ENCODE results near the gene RAB11FIP2.

Gene RAB11FIP2

DNA sequence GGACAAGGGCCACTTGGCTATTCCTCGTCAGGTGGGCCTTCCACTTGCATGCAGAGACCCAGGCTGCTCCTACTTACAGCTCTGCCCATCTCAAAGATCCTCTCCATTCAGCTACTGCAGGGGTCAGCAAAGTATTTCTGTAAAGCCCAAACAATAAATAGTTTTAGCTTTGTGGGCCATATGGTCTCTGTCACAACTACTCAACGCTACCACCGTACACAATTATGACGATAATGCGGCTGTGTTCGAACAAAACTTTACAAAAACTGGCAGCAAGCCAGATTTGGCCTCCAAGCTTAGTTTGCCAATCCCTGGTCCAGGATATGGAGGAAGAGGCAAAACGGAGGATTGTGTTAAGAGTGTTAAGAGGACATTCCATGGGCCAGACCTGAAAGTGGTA, 12.8 kb downstream of the RAB11FIP2 start:
- no peak for DNase-seq

DNA sequence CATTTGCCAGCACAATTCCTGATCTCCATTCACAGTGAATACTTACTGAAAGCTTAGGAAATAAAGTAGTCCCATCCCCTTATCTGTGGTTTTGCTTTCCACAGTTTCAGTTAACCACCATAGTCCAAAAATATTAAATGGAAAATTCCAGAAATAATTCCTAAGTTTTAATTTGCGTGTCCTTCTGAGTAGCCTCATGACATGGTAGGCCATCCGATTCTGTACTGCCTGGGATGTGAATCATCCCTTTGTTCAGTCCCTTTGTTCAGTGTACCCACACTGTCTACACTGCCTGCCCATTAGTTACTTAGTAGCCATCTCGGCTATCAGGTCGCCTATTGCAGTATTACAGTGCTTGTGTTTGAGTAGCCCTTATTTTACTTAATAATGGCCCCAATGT, 14.2 kb downstream of the RAB11FIP2 start:
- DNase-seq: no peak

DNA sequence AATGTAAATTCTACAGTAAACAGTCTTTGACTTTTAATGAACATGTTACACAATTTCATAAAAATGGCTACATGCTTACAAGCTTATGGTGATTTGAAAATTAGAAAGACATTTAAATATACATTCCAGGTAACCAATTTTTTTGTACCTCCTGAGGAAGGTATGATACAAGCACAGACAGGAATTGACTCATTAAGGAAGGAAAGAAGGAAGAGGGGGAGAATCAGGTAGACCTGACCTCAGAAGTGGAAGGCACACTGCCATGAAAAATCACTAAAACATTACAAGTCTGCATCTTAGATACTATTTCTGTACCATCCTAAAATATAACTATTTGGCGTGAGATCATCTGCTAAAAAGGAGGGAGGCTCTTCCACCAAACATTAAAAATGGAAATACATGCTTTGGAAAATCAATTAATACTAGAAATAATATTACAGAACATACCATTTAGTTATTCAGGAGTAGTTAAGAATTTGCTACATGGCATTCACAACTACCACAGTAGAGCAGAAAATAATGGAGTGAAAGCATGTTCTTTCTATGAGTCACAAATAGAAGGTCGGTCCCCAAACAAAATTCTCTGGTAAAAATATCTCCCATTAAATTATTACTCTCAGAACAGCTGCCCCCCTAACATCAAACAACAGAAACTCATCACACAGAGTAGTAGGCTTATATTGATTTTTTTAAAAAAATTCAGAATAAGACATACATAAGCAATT, 15.2 kb downstream of the RAB11FIP2 start:
- DNase-seq: no peak

DNA sequence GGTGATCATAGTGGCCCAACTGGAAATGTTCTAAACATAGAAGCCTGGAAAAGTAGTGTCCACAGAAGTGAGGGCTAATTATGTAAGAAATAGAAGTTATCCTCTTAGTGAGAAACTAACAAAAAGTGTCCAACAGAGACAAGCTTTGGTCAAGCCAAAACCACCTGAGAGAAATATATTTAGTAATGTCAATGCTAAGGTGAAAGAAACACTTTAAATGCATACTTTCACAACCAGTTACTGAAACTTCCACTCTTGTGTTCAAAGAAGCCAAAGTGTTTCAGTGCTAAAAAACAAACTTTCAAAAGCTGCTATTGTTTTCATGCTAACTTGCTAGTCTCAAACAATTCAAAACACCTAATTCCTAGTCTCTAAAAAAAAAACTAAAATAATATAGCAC, 18.1 kb downstream of the RAB11FIP2 start:
- no peak for DNase-seq

DNA sequence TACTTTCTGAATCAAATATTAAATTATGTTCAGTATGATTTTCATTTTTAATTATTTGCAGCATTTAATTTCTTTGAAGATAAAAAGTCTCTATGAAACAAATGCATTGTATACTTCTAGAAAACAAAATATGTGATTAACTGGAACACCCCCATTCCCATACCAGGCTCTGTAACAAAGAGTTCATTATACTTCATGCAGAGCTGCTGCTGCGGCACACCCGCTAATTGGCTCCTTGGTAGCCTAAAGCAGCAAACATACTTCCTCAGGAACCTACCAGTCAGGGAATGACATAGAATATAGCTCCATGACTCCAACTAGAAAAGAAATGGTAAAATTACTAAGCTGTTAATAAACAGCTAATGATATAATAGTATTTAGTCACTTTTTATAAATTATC, 19.3 kb downstream of the RAB11FIP2 start:
- no peak for DNase-seq

DNA sequence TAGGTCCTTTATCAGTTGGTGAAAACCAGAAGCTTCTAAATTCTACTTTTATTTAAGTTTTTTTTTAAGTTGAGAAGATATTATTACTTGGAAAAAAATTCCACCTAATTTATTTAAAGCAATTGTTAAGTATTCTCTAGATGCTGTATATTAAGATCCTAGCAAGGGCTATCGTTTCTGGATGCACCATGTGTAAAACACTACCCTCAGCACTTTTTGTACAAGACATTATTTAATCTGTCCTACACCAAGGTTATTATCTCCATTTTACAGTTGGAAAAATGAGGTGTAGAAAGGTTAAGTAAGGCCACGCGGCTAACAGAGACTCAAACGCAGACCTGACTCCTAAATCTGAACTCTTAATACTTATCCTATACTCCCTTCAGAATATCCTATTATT, 19.8 kb downstream of the RAB11FIP2 start:
- no peak for DNase-seq

DNA sequence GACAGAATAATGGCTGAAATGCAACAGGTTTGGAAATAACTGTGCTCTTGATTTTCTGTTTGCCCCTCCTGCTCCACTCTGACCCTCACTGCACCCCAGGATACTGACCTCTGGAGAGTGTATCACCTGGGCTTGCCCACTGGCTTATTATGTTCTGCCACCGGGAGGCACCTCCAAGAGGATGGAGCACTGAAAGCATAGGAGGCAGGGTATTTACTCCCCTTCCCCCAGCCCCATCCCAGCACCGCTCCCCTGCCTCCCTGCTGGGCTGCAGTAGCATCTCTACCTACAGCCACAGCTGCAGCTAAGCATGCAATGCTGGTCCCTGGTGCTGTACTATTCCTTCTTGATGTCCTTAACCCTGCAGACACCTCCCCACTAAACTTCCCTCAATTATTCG, 26.4 kb downstream of the RAB11FIP2 start:
- DNase-seq: no peak

DNA sequence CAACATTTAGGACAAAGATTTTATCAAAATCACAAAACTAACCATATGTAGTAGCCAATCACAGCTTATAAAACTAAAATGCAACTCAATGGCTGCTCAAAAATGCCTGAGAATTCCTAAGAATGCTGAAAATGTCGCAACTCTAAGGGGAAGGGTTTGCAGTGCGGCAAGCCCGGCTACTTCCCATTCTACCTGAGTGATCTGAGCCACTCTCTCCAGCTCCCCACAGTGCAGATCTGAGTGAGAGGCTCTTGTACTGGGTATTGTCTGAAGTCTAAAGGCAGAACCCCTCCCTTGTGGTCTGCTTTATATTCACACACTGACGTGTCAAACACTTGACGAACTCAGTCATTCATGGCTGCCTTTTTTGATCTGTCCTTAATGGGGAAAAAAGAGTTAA, 28.9 kb downstream of the RAB11FIP2 start:
- DNase-seq: no peak

DNA sequence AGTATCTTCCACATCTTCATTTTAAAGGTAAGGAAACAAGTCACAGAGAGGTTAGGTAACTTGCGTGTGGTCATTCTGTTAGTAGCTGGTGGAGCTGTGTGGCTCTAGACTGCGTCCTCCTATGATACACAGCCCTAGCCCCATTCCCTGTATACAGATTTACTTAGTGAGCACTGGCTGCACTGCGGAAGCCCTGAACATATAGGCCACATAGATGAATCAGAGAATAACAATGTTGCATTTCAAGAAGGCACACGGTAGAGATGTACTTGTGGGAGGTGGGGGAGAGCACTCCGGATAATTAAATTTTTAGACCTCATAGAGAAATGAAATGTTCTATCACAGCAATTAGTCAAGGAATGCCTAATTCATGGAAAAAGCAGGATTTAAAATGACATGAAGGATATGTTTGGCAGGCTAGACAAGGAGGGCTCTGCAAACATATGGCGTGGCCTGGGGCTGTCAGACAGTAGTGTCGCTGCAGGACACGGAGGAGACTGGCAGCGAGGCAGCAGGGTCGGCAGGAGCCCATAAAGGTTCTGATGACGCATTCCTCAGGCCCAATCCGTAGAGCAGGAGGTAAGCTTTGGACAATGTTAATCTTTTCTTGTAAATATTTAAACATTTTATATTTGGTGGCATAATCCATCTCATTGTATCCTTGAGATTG, 29.5 kb downstream of the RAB11FIP2 start:
- DNase-seq: no peak

DNA sequence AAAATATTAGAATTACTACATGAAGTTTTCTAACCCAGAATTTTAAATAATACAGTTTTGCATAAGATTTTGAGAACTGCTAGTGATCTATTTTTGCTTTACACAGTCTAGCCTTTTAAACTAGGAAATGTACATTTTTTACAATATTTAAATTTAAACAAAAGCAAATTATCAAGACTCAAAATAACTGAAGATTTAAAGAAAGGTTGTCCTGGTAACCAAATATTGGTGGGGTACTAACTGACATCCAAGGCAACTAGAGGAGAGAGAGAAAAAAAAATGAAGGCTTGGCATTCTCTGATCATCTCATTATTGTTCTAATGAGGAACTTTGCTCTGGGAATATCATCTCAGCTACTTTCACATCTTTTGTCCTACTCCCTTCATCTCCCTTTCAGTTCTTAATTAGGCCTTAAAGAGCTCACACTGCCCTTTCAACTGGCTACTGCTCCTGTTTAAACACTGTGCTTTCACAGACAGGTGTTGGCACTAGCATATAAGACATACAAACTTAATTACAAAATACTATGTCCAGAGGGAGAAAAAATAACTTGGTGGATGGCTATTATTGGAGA, 33.7 kb downstream of the RAB11FIP2 start:
- no peak for DNase-seq

DNA sequence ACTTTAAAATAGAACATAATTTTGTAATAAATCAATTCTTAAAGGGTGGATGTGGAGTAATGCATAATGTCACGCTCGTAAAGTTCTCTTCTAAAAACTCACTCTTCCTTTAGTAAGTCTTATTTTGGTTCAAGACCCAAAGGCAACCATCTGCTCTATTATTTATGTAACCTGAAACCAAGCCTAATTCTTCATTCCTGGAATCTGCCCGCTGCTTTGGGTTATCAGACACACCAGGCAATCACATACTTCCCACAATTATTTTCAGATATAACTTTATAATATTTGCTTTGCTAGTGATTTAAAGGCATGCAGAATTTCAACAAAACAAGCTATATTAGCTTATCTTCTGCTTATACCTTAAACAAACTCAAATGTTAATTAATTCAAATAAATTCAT, 39.0 kb downstream of the RAB11FIP2 start:
- no peak for DNase-seq

DNA sequence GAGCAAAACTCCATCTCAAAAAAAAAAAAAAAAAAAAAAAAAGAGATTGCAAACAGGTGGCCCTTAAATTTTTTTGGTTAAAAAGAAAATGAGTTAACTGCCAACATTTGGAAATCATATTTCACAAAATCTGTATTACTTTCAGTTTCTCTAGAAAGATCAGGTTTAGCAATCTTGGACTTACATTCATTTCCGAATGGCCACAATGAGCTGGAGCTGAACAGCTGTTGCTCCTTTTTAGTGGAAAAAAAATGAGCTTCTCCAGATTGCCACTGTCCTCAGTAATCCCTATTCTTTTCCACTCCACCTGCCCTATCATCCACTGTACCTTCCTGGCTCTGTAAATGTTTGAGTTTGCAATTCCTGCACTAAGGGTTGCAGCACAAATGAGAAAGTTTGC, 43.6 kb downstream of the RAB11FIP2 start:
- no peak for DNase-seq

DNA sequence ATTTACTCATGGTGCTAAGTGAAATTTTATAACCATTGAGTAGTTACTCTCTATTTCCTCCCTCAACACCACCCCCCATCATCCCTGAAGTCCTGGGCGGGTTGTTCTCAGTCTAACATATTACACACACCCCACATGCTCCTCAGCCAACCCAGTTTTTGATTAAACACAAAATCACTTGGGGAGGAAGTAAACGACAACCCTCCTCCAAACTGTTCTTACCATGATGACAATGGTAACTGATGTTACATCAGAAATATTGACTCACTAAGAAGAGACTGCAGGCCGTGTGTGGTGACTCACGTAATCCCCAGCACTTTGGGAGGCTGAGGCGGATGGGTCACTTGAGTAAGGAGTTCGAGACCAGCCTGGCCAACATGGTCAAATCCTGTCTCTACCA, 44.2 kb downstream of the RAB11FIP2 start:
- no peak for DNase-seq

DNA sequence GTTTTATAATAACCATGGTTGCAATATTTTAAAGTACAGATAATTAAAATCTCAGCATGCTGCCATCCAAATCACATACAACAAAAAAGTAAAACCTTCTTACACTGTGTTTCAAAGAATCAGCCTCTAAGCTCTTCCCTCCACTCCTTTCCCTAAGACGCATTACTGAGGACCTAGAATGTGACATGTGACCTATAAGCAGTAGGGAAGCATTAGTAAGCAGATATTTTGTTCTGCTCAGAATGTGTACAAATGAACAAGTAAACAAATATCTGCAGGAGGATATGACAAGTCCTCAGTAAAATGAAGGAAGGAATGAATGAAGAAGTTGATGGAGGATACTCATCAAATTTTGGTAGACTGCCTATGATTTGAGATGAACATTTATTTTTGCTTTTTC, 49.1 kb downstream of the RAB11FIP2 start:
- no peak for DNase-seq

DNA sequence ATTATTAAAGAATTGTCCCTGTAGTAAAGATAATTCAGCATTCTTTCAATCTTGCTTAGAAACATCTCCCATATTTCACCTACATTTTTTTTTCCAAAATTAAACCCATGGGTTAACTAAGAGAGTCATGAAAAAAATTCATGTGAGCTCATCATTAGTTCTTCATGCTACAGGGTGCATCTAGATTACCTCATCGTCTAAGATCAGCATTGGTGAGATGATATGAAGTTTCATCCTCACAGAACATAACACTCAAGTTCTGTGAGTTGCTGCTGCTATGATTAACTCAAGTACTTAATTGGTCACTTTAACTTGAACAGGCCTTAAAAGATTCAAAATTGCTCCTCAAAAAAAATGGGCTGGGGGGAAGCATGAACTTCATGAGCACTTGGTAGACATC, 50.0 kb downstream of the RAB11FIP2 start:
- DNase-seq: no peak

DNA sequence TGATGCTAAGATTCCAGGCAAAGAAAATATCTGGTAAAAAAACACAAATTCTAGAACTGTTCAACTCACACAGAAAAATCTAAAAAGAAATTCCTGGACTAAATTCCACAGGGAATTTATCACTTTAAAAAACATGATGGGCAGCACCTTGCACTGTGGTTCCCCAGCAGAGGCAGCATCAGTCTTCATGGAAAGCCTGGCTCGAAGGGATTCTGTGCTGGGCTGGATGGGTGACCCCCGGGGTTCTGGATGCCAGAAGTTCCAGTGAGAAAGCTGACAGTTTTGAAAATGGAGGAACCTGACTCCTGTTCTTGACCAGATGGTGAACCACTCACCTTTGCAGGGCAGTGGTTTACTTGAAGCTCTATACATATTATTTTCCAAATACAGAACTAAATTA, 52.0 kb downstream of the RAB11FIP2 start:
- no peak for DNase-seq

DNA sequence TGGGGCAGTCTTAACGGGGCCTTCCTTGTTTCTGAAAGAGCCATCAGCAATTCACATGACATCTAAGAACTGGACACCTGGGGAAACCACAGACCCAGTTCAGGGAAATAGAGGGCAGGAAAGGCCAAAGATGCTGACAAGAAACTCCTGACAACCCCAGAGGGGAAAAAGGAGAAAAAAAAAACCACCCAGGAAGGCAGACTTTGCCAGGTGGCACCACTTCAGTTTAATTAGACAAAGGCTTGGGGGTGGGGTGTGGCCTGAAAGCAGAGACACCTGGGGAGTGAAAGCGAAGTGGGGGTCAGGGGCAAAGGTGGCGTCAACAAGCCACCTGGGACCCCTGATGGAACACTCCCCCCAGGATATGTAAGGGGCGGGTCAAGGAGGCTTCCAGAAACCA, 53.6 kb downstream of the RAB11FIP2 start:
- no peak for DNase-seq

DNA sequence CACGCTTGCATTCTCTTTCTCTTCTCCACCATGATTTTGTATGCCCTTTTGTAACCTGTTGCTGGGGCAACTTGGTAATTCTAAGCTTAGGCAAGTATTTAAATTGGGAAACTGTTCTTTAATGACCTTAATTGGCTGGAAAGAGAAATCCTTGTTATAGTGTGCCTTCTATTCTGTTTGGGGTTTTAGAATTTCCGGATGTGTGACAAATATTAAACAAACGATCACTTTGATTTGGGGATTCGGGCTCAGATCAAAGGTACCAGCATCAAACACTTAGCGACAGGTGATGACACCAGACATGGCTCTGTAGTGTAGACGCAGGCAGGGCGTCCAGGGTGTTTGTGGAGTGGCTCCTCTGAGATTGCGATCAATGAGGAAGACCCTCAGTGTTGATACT, 55.0 kb downstream of the RAB11FIP2 start:
- DNase-seq: no peak

DNA sequence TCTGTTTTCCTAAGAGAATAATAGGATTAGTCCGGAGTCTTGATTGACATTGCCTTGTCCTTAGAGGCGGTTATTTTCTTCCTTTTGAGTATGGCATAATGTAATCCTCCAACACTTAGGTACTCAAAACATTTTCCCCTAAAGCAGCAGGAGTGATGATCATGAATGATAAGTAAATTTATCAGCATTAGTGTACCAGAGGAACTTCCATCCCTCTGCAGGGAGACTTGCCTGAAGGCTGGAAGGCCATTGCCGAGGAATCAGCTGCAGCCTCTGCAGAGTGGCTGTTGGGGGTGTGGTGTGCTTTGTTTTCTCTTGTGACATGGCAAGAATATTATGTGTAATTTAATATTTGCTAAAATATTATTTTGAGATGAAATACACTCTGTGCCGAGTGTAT, 56.8 kb downstream of the RAB11FIP2 start:
- DNase-seq: no peak

DNA sequence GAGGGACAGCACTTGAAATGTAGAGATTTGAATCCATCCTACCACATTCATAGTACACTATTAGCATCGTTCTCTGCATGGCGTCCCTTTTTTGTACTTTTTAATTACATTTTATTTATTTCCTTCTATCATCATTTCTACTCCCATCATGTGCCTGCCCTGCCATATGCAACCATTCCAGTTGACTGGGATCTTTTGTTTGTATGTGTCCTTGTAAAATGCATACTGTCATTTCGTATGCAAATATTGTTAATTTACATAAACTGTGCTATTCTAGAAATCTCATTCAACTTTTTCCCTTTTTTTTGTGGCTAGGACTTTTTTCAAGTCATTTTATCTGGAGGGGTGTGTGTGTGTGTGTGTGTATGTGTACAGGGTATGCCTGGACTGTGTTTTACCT, 57.9 kb downstream of the RAB11FIP2 start:
- DNase-seq: no peak

DNA sequence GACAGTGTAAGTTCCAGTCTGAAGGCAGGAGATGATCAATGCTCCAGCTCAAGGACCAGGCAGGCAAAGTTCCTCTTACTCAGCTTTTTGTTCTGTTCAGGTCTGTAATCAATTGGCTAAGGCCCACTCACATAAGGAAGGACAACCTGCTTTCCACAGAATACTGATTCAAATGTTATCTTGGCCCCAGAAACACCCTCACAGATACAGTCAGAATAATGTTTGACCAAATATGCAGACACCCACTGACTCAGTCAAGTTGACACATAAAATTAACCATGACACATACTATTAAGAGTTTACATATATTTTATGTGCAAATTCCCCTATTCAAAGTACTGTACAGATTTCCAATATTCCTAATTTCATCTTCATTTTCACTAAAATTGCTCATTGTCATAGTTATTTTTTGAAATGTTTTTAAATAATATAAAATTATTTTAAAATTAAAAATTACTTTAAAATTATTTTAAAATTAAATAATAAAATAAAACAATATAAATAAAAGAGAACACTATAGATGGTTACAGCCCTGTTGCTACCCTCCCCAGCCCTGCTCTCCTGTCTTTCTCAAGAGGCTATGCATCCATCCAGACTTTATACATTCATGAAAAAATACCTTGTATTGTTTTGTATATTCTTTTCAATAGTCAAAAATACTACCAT, 59.4 kb downstream of the RAB11FIP2 start:
- DNase-seq: no peak

DNA sequence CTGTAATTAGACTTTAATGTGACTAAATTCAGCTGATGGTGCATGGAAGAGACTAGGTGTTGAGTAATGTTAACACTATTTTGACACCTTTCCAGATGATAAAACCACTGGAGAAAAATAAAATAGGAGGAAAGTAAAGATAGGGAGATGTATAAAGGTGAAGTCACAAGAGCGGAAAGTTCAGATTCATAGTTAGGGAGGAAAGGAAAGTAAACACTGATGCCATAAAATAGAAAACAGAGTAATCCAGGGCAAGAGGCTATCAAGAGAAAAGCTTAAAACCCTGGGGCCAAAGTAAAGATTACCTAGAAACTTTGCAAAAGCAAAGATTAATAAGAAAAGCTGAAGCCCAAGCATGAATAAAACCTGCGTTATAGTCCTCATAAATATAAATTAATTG, 62.8 kb downstream of the RAB11FIP2 start:
- DNase-seq: no peak

DNA sequence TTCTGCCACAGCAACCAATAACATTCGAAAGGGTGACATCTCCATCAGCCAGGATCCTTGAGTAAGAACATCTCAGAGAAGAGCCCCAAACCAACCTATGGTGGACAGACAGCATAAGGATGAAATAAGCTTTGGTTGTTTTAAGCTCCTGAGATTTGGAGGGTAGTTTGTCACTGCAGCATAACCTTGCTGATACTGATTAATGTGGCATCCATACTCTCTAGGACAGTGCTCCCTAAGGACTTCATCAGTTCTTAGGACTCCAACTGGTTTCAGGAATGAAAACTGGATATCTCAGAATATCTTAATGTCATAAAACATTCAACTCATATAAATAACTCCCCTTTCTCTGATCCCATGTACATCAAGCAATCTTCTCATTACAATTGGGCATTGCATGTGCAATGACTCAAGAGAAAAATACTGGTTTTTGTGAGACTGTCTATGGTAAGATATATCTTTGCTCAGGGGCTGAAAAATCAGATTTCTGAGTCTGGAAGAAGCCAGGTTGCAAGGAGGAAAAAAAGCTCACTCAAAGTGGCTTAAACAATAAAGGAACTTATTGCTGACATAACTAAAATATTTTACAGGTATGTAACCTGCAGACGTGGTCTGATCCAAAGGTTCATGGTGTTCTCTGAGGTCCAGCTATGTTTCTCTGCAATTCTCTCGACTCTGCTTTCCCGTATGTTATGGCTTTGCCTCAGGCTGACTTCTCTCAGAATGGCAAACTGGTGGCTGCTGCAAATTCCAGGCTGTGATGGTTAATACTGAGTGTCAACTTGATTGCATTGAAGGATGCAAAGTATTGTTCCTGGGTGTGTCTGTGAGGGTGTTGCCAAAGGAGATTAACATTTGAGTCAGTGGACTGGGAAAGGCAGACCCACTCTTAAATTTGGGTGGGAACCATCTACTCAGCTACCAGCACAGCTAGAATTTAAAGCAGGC, 65.7 kb downstream of the RAB11FIP2 start:
- DNase-seq: no peak

Measured in T1000 (cell line).